K562 (cell line): ENCODE data around the gene CERS4.

Experiments used
- HDAC6 ChIP-seq: IDR thresholded peaks from 2 replicates; pipeline ENCODE4 v1.6.1; 2012; ENCODE audit warnings: low read depth, mild to moderate bottlenecking, control low read depth, inconsistent platforms, low read length, moderate library complexity
- POLR2A ChIP-seq: fragments of 450-650 bp; conservative IDR thresholded peaks from 2 replicates; pipeline ENCODE4 v1.6.1; 2016
- ZNF146 ChIP-seq: IDR thresholded peaks from one replicate; pipeline ENCODE4 v1.6.1; 2018; ENCODE audit warnings: missing compliant biosample characterization; ENCODE audit not compliant: unreplicated experiment
- ZNF384 ChIP-seq: IDR thresholded peaks from 2 replicates; pipeline ENCODE4 v1.6.1; 2012; ENCODE audit warnings: low read depth, low read length, improper control_type of control experiment
- TF ChIP-seq, protein P1 (sequence below): sonication (generic); formaldehyde crosslinking; IDR thresholded peaks from 2 replicates; pipeline ENCODE4 v1.8.1; 2022; ENCODE audit warnings: missing genetic modification reagents
- TF ChIP-seq, protein P2 (sequence below), 3 experiments: IDR thresholded peaks in 2 of 3; conservative IDR thresholded peaks in 1 of 3; 2 replicates each; pipeline ENCODE4 v1.5.1; 2011 to 2012; ENCODE audit warnings: low read length in 3 of 3, mild to moderate bottlenecking in 3 of 3, control low read depth in 2 of 3, improper control_type of control experiment in 1 of 3, inconsistent platforms in 1 of 3, low read depth in 1 of 3, mixed read lengths in 1 of 3, moderate library complexity in 1 of 3; ENCODE audit not compliant: insufficient read depth in 2 of 3

DNA sequence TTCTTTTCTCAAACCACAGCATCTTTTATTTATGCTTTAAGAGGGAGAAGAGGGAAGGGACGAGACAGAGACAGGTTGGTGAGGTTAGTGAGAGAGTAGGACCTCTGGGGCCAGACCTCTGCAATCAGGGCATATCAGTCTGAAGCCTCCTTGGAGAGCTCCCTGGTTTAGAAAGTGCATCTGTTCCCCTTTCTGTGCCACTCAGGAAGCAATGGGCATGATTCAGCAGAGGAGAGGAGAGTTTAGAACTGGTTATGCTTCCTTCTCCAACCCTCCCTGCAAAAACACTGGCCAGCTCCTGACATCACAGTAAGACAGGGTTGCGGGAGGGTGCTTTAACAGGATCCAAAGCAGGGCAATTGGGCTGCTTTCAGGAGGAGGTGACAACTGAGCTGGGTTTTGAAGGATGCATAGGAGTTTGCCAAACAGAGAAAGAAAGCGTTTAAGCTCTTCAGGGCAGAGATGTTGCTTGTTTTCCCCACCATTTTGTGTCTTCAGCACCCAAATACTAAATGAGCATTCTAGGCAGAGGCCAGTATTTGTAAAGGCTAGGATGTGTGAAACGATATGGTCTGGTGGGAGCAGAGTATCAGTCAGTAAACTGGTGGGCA is 33.1 kb downstream of the CERS4 start:
- TF ChIP-seq ZNF146 (CRISPR knock-in tag) (no peak), POLR2A (no peak), ZNF384 (no peak), HDAC6 (no peak)
- TF ChIP-seq, protein P1, sequence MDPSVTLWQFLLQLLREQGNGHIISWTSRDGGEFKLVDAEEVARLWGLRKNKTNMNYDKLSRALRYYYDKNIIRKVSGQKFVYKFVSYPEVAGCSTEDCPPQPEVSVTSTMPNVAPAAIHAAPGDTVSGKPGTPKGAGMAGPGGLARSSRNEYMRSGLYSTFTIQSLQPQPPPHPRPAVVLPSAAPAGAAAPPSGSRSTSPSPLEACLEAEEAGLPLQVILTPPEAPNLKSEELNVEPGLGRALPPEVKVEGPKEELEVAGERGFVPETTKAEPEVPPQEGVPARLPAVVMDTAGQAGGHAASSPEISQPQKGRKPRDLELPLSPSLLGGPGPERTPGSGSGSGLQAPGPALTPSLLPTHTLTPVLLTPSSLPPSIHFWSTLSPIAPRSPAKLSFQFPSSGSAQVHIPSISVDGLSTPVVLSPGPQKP (CRISPR knock-in tag) = no peak
- TF ChIP-seq, protein P2, sequence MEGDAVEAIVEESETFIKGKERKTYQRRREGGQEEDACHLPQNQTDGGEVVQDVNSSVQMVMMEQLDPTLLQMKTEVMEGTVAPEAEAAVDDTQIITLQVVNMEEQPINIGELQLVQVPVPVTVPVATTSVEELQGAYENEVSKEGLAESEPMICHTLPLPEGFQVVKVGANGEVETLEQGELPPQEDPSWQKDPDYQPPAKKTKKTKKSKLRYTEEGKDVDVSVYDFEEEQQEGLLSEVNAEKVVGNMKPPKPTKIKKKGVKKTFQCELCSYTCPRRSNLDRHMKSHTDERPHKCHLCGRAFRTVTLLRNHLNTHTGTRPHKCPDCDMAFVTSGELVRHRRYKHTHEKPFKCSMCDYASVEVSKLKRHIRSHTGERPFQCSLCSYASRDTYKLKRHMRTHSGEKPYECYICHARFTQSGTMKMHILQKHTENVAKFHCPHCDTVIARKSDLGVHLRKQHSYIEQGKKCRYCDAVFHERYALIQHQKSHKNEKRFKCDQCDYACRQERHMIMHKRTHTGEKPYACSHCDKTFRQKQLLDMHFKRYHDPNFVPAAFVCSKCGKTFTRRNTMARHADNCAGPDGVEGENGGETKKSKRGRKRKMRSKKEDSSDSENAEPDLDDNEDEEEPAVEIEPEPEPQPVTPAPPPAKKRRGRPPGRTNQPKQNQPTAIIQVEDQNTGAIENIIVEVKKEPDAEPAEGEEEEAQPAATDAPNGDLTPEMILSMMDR (IDR thresholded peaks at IDR 0.05 in 2 of 3, conservative IDR thresholded peaks at IDR 0.05 in 1 of 3; ENCODE audit: insufficient read depth in 2 of 3, low read depth in 1 of 3, low read length in 3 of 3) = no peak
